Keratinocyte (primary cell): ENCODE data around the gene MT3.

Source experiments
- CTCF ChIP-seq, 3 experiments: IDR thresholded peaks in 1 of 3; conservative IDR thresholded peaks in 1 of 3; optimal IDR thresholded peaks in 1 of 3; 2 replicates in 2 of 3; 3 replicates in 1 of 3; pipeline versions ENCODE3 to v1.5.1; 2011; ENCODE audit warnings: low read length in 3 of 3, mild to moderate bottlenecking in 3 of 3, moderate library complexity in 2 of 3, control low read depth in 1 of 3, inconsistent platforms in 1 of 3; ENCODE audit not compliant: insufficient read depth in 2 of 3; ENCODE audit errors: extremely low read depth in 1 of 3
- EZH2 ChIP-seq: IDR thresholded peaks from one replicate; pipeline ENCODE4 v1.6.1; 2012; ENCODE audit warnings: inconsistent platforms, mild to moderate bottlenecking, low read length, moderate library complexity

DNA sequence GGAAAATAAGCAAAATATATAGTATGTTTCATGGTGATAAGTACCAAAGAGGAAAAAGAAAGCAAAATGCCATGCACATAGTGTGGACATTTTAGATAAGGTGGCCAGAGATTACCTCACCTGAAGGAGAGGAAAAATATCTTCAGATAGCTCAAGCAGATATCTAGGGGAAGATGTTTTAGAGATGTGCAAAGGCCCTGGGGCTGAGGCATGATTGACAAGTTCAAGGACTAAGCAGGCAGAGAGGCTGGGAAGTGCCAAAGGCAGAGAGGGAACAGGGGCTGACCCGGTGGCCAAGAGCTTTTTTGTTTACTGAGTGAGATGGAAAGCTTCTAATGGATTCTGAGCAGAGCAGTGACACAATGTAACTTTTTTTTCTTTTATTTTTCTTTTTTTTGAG is 28.9 kb upstream of the MT3 start:
- TF ChIP-seq CTCF (optimal IDR thresholded peaks at IDR 0.05 in 1 of 3, IDR thresholded peaks at IDR 0.05 in 1 of 3, conservative IDR thresholded peaks at IDR 0.05 in 1 of 3; ENCODE audit: extremely low read depth in 1 of 3, insufficient read depth in 2 of 3, low read length in 3 of 3) (no peak), EZH2 (no peak)
